IMR-90 (cell line): ENCODE measurements around the gene TRIP6.

ENCODE experiments used
- BHLHE40 ChIP-seq: fragments of 150-350 bp; IDR thresholded peaks from 2 replicates; pipeline ENCODE4 v1.6.1; 2016; ENCODE audit warnings: mild to moderate bottlenecking, low read depth, low read length
- CEBPB ChIP-seq: IDR thresholded peaks from 2 replicates; pipeline ENCODE4 v1.6.1; 2012; ENCODE audit warnings: low read depth, low read length, improper control_type of control experiment
- CTCF ChIP-seq: conservative IDR thresholded peaks from 2 replicates; pipeline ENCODE4 v1.5.1; 2012; ENCODE audit warnings: mild to moderate bottlenecking, low read depth, low read length, improper control_type of control experiment
- ELK1 ChIP-seq: fragments of 150-350 bp; IDR thresholded peaks from 2 replicates; pipeline ENCODE4 v1.6.1; 2016; ENCODE audit warnings: low read depth, mild to moderate bottlenecking, low read length, moderate library complexity, borderline replicate concordance
- FOS ChIP-seq: fragments of 150-350 bp; IDR thresholded peaks from 2 replicates; pipeline ENCODE4 v1.6.1; 2016; ENCODE audit warnings: low read depth, low read length
- MAFK ChIP-seq: IDR thresholded peaks from 2 replicates; pipeline ENCODE4 v1.6.1; 2012; ENCODE audit warnings: low read depth, low read length, improper control_type of control experiment
- MAZ ChIP-seq: IDR thresholded peaks from 2 replicates; pipeline ENCODE4 v1.6.1; 2012; ENCODE audit warnings: low read depth, mild to moderate bottlenecking, low read length, improper control_type of control experiment, moderate library complexity, borderline replicate concordance
- MXI1 ChIP-seq: IDR thresholded peaks from 2 replicates; pipeline ENCODE4 v1.6.1; 2012; ENCODE audit warnings: low read depth, mild to moderate bottlenecking, low read length, moderate library complexity, borderline replicate concordance
- NFE2L2 ChIP-seq: fragments of 150-350 bp; IDR thresholded peaks from 2 replicates; pipeline ENCODE4 v1.6.1; 2016; ENCODE audit warnings: low read depth, mild to moderate bottlenecking, low read length
- POLR2A ChIP-seq: IDR thresholded peaks from 2 replicates; pipeline ENCODE4 v1.6.1; 2012; ENCODE audit warnings: mild to moderate bottlenecking, low read depth, low read length
- RAD21 ChIP-seq: IDR thresholded peaks from 2 replicates; pipeline ENCODE4 v1.6.1; 2012; ENCODE audit warnings: low read length, improper control_type of control experiment
- RCOR1 ChIP-seq: IDR thresholded peaks from 2 replicates; pipeline ENCODE4 v1.6.1; 2012; ENCODE audit warnings: mild to moderate bottlenecking, low read length, improper control_type of control experiment; ENCODE audit not compliant: insufficient replicate concordance
- RFX5 ChIP-seq: IDR thresholded peaks from 2 replicates; pipeline ENCODE4 v1.8.0; 2012; ENCODE audit warnings: low read depth, mild to moderate bottlenecking, low read length, moderate library complexity
- USF2 ChIP-seq: fragments of 150-350 bp; IDR thresholded peaks from 2 replicates; pipeline ENCODE4 v1.6.1; 2017; ENCODE audit warnings: mild to moderate bottlenecking, antibody characterized with exemption, low read length, low read depth

DNA sequence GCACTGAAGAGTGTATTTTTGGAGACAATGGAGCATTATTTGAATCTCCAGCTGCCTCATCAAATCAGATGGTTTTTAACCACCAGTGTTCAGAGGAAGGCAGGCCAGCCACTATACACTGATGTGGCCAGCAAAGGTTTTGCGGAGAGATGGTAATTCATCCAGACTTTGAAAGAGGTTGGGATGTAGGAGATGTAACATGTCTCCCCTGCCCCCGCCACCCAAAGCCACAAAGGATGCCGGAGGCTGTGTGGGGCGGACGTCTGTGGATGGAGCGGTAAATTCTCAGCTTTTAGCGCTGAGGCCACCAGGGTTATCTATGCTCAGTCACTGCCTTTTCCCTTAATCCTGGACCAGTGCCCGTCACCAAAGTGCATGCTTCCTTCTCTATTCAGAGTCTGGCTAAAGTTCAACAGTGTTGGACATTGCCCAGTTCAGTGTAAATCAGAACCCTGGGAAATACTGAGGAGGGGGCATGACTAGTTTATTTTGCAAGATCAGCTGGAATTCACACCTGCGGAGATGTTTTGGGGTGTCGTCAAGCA is 3.7 kb upstream of the TRIP6 start:
- TF ChIP-seq CTCF, result no peak
- TF ChIP-seq MXI1, result no peak
- no peak for TF ChIP-seq POLR2A
- no peak for TF ChIP-seq CEBPB
- peak; percentile 58 for TF ChIP-seq MAFK
- TF ChIP-seq MAZ, result no peak
- no peak for TF ChIP-seq BHLHE40
- no peak for TF ChIP-seq RAD21
- TF ChIP-seq ELK1, result no peak
- TF ChIP-seq USF2, result no peak
- TF ChIP-seq RFX5, result no peak
- TF ChIP-seq RCOR1, result no peak
- no peak for TF ChIP-seq NFE2L2
- no peak for TF ChIP-seq FOS
